HepG2 (cell line): ENCODE data around the gene PPP1CC. TPM values are rescaled to one million over a fixed set of nuclear protein-coding genes. Genes with fewer than 3 reads are reported as not detected.

Source experiments
- ATAC-seq: fragments of 200-7000 bp; cut with Tn5 transposase; 3 replicates; pipeline ENCODE4 v1.9.1; 2020; ENCODE audit warnings: mild to moderate bottlenecking, moderate library complexity
- BruUV-seq: library from RNA; stranded (reverse); fragments of 400-500 nt; replicated peaks from 2 replicates; lab custom pipeline; 2021; lab: Mats Ljungman, UMichigan
- CTCF ChIA-PET: fragments of 300-600 bp; formaldehyde crosslinking; extraction: SDS; loops from one replicate; lab custom pipeline; 2021; ENCODE audit warnings: low total read pairs, inconsistent platforms, low intra/inter-chr PET ratio; lab: Yijun Ruan, JAX
- POLR2A ChIA-PET: fragments of 350-600 bp; sonication (Branson Sonifier 250); formaldehyde crosslinking; loops from one replicate; lab custom pipeline; 2020; ENCODE audit warnings: antibody characterized with exemption, inconsistent platforms; lab: Yijun Ruan, JAX
- DNase-seq: peaks from one replicate; pipeline ENCODE4 v3.0.0-alpha.2; 2015; ENCODE audit warnings: low spot score
- FAIRE-seq: peaks from 3 replicates; lab custom pipeline; 2011; peaks lifted over from hg19 to GRCh38; lab: Jason Lieb, UNC
- H2AFZ ChIP-seq: one replicate; pipeline ENCODE4 v1.6.1; 2011; ENCODE audit warnings: low read length, inconsistent platforms
- H3K27ac ChIP-seq: fragments of 300-600 bp; 3 replicates; pipeline ENCODE4 v1.8.0; 2011; ENCODE audit warnings: mixed run types, mild to moderate bottlenecking, mixed read lengths, low read length, inconsistent platforms; ENCODE audit not compliant: insufficient read depth; ENCODE audit errors: extremely low read length
- H3K27me3 ChIP-seq, 2 experiments: fragments of 200-600 bp in 1 of 2; 2 replicates in 1 of 2; 3 replicates in 1 of 2; pipeline versions ENCODE4 v1.6.0 to v1.8.0; 2011; ENCODE audit warnings: low read length in 2 of 2, mild to moderate bottlenecking in 2 of 2, moderate library complexity in 2 of 2, inconsistent platforms in 1 of 2; ENCODE audit not compliant: insufficient read depth in 2 of 2, control insufficient read depth in 1 of 2
- H3K36me3 ChIP-seq, 2 experiments: fragments of 200-600 bp in 1 of 2; replicated peaks in 1 of 2; 2 replicates in 1 of 2; 3 replicates in 1 of 2; pipeline versions ENCODE4 v1.5.1 to v1.8.0; 2011; ENCODE audit warnings: low read length in 2 of 2, inconsistent platforms in 1 of 2; ENCODE audit not compliant: insufficient read depth in 2 of 2, control insufficient read depth in 1 of 2
- H3K4me1 ChIP-seq: 2 replicates; pipeline ENCODE4 v1.5.1; 2012; ENCODE audit warnings: low read length, inconsistent platforms; ENCODE audit not compliant: insufficient read depth
- H3K4me2 ChIP-seq: 2 replicates; pipeline ENCODE4 v1.6.0; 2011; ENCODE audit warnings: low read depth, low read length, inconsistent platforms
- H3K4me3 ChIP-seq, 3 experiments: fragments of 200-600 bp in 1 of 3; sonication (generic), shearing (Covaris generic) in 1 of 3; replicated peaks in 1 of 3; 2 replicates each; pipeline ENCODE4 v1.5.1; 2011 to 2016; ENCODE audit warnings: low read length in 3 of 3, inconsistent platforms in 2 of 3, low read depth in 2 of 3, mild to moderate bottlenecking in 2 of 3, control low read depth in 1 of 3, mixed read lengths in 1 of 3; ENCODE audit not compliant: insufficient read depth in 1 of 3
- H3K79me2 ChIP-seq: one replicate; pipeline ENCODE4 v1.6.1; 2011; ENCODE audit warnings: low read length, inconsistent platforms; ENCODE audit not compliant: insufficient read depth
- H3K9ac ChIP-seq: 2 replicates; pipeline ENCODE4 v1.6.0; 2011; ENCODE audit warnings: mild to moderate bottlenecking, low read depth, low read length, inconsistent platforms; ENCODE audit not compliant: insufficient read depth
- H3K9me3 ChIP-seq: 2 replicates; pipeline ENCODE4 v1.5.1; 2012; ENCODE audit warnings: mild to moderate bottlenecking, low read length
- H4K20me1 ChIP-seq: 2 replicates; pipeline ENCODE4 v1.6.0; 2011; ENCODE audit warnings: inconsistent platforms, mild to moderate bottlenecking, low read length, moderate library complexity; ENCODE audit not compliant: insufficient read depth
- ARHGAP35 ChIP-seq: sonication (generic); formaldehyde crosslinking; IDR thresholded peaks from 2 replicates; pipeline ENCODE4 v1.9.0; 2022; ENCODE audit warnings: mild to moderate bottlenecking, inconsistent platforms, moderate library complexity, missing genetic modification reagents, borderline replicate concordance
- CEBPG ChIP-seq: IDR thresholded peaks from 2 replicates; pipeline ENCODE4 v1.6.1; 2016
- FOSL2 ChIP-seq: sonication (generic); formaldehyde crosslinking; IDR thresholded peaks from 2 replicates; pipeline ENCODE4 v1.4.0; 2020; ENCODE audit warnings: missing genetic modification reagents
- NRL ChIP-seq: sonication (generic); formaldehyde crosslinking; IDR thresholded peaks from 2 replicates; pipeline ENCODE4 v1.5.0; 2020; ENCODE audit warnings: missing genetic modification reagents, mild to moderate bottlenecking, moderate library complexity, borderline replicate concordance
- SAFB2 ChIP-seq: sonication (generic); formaldehyde crosslinking; IDR thresholded peaks from 2 replicates; pipeline ENCODE4 v1.5.1; 2020; ENCODE audit warnings: missing genetic modification reagents, low read depth, mild to moderate bottlenecking, borderline replicate concordance
- ZNF335 ChIP-seq: sonication (generic); formaldehyde crosslinking; IDR thresholded peaks from 2 replicates; pipeline ENCODE4 v1.4.0; 2020; ENCODE audit warnings: missing genetic modification reagents
- ZNF496 ChIP-seq: sonication (generic); formaldehyde crosslinking; IDR thresholded peaks from 2 replicates; pipeline ENCODE4 v1.8.1; 2023; ENCODE audit warnings: mild to moderate bottlenecking, moderate library complexity, missing genetic modification reagents; ENCODE audit not compliant: insufficient replicate concordance
- WGBS: methylation state at CpG from one replicate; pipeline ENCODE4 v1.1.6; 2017; ENCODE audit warnings: low lambda C conversion rate; 5-methylcytosine and 5-hydroxymethylcytosine counted together
- in situ Hi-C: cut with HindIII; loops from 2 replicates; pipeline ENCODE4 v1.10.0; 2017; ENCODE audit warnings: low pct_unique_long_range_greater_than_20kb; ENCODE audit not compliant: extremely low pct_ligation_motif_present
- intact Hi-C: fragments of 100-400 bp; cut with micrococcal nuclease; formaldehyde crosslinking; loops from one replicate; pipeline ENCODE4 v1.10.0; 2022; ENCODE audit not compliant: unreplicated experiment
- polyA plus RNA-seq, 8 experiments: library from polyadenylated mRNA; depleted of rRNA in 3 of 8; stranded (reverse) in 7 of 8; unstranded in 1 of 8; fragments of >200 nt; fragmentation: Illumina TruSeq in 4 of 8; extraction: Trizol in 4 of 8; gene quantifications; 2 replicates each; pipeline versions ENCODE4 v1.2.1 to v1.2.3, GENCODE V29; 2011 to 2016; ENCODE audit warnings: low read depth in 4 of 8, missing spikeins in 1 of 8, mixed read lengths in 1 of 8; ENCODE audit not compliant: insufficient read depth in 1 of 8
- total RNA-seq, 5 experiments: library from RNA; depleted of rRNA; stranded (reverse); fragments of >200 nt; fragmentation: Illumina TruSeq; extraction: Trizol; gene quantifications; 2 replicates each; pipeline ENCODE4 v1.2.3, GENCODE V29; 2016; ENCODE audit warnings: low read depth in 1 of 5

Gene PPP1CC
- total and polyA plus RNA-seq, 2 of the 13 experiments (the other 11 are each of a cell fraction or from before 2014, with no cell fraction given), result 178 to 187 TPM

DNA sequence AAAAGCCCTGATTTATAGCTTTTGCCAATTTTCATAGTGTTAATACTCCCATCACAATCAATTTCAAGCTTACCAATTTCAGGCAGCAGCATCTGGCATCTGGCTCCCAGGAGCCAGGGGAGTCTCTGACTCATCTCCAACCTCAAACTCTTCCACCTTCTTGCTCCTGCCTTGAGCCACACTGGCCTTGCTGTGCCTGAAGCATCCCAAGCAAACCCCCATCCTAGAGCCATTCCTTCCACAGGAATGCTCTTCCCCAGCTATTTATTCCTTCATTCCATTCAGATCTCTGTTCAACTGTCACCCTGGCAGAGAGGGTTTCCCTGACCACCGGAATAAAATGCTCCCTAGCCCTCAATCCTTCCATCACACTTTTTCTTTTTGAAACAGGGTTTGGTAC, 13.9 kb upstream of the PPP1CC start:
- Histone ChIP-seq H3K9me3 (no peaks in the 10 kb centered on the region), H3K36me3 (no peaks in the 10 kb centered on the region), H3K9ac (no peak overlapping the region), H2AFZ (no peak overlapping the region), H3K27me3 (no peaks in the 10 kb centered on the region), H3K4me1 (peaks cover 8% of the 10 kb centered on the region), H3K27ac (no peak overlapping the region), H3K4me2 (no peak overlapping the region), H3K4me3 (no peak overlapping the region)
- in situ Hi-C loops, result no loop called here
- 86% methylated on average over 1 of the region's 1 CpG for WGBS
- BruUV-seq, result no TSS peak
- DNase-seq, result no peak
- CTCF ChIA-PET, result no interaction called here
- TF ChIP-seq ZNF496 (no peak), ARHGAP35 (CRISPR knock-in tag) (no peak), CEBPG (CRISPR knock-in tag) (no peak), FOSL2 (CRISPR knock-in tag) (no peak), SAFB2 (CRISPR knock-in tag) (no peak), NRL (CRISPR knock-in tag) (no peak)
- TF ChIP-seq, all 625 proteins: peak for 0
- POLR2A ChIA-PET, result no interaction called here
- ATAC-seq (no peak), FAIRE-seq (no peak)
- intact Hi-C loops, result no loop called here
- H4K20me1 ChIP-seq, result no peaks in the 10 kb centered on the region
- H3K79me2 ChIP-seq, result no peaks in the 10 kb centered on the region

GRCh38 chr12:110754101-110754793, 11.6 kb upstream of the PPP1CC start:
- H2AFZ ChIP-seq, result no peak overlapping the region
- no peaks in the 10 kb centered on the region for H3K9me3 ChIP-seq
- no peaks in the 10 kb centered on the region for H4K20me1 ChIP-seq
- 34% methylated on average over 3 of the region's 3 CpGs for WGBS
- H3K27me3 ChIP-seq, result 0 out of 5 replicates have a peak, but pooled peaks cover 0 to 3% of the 10 kb centered on the region in 2 experiments
- no peak for FAIRE-seq
- BruUV-seq, result no TSS peak
- H3K36me3 ChIP-seq, result no peaks in the 10 kb centered on the region
- DNase-seq, result no peak
- no peaks in the 10 kb centered on the region for H3K79me2 ChIP-seq
- ATAC-seq, result no peak
- no peak overlapping the region for H3K27ac ChIP-seq
- no peak overlapping the region for H3K4me2 ChIP-seq
- ChIA-PET POLR2A (no interaction called here), CTCF (no interaction called here)
- H3K4me3 ChIP-seq, result no peak overlapping the region
- TF ChIP-seq ZNF335 (CRISPR knock-in tag), result no peak
- no peak overlapping the region for H3K9ac ChIP-seq
- H3K4me1 ChIP-seq, result no peaks in the 10 kb centered on the region
- in situ Hi-C loops (no loop called here), intact Hi-C loops (no loop called here)
